ENCODE data around the gene UIMC1. TPM values are rescaled to one million over a fixed set of nuclear protein-coding genes. Genes with fewer than 3 reads are reported as not detected.
A peak's percentile ranks its signal among the peaks of the same experiment; 100 is the strongest.
"Not testable (repeated sequence)": the region's sequence is repeated elsewhere in the genome, so short reads cannot be mapped to it uniquely, and the experiment has no call there.

The UIMC1 gene
- 65.2 and 68.5 TPM in 2 replicates for total RNA-seq

- H3K4me3 Mint-ChIP-seq: peak within 1 kb of the TSS; percentile 96
- H3K9me3 Mint-ChIP-seq: no peaks in the 10 kb centered on the region
- DNase-seq: peak; percentile 98
- H3K27ac Mint-ChIP-seq: peak within 1 kb of the TSS; percentile 92
- H3K27me3 Mint-ChIP-seq: no peaks in the 10 kb centered on the region
- peaks cover 16% of the 10 kb centered on the region for H3K4me1 Mint-ChIP-seq
- intact Hi-C loops (cut with micrococcal nuclease): loop anchor here (1.0 to 5.0 kb wide), 4 partner anchors 16 to 469 kb away; partner anchors contain the start of genes GRK6, RNF44, TSPAN17 and ZNF346
- H3K36me3 Mint-ChIP-seq (ENCODE audit: low read depth): peaks cover 6% of the 10 kb centered on the region
Observed at GRCh38 chr5:177006265-177006972, at the start of gene UIMC1. Gene UIMC1, minus strand, starts transcription at chr5:177006779. Its CDS starts 24,164 bp downstream, at chr5:176982615.

GRCh38 chr5:177049285-177049684, 42.7 kb upstream of the UIMC1 start:
- H3K4me1 Mint-ChIP-seq: no peaks in the 10 kb centered on the region
- peaks cover 37% of the 10 kb centered on the region for H3K36me3 Mint-ChIP-seq (ENCODE audit: low read depth)
- no peak for DNase-seq
- H3K27me3 Mint-ChIP-seq: no peaks in the 10 kb centered on the region
- intact Hi-C loops (cut with micrococcal nuclease): no loop called here
- no peak overlapping the region for H3K4me3 Mint-ChIP-seq
- no peaks in the 10 kb centered on the region for H3K9me3 Mint-ChIP-seq
- no peak overlapping the region for H3K27ac Mint-ChIP-seq

- intact Hi-C loops (cut with micrococcal nuclease); H3K9me3 Mint-ChIP-seq; H3K4me3 Mint-ChIP-seq; DNase-seq; H3K27ac Mint-ChIP-seq; H3K27me3 Mint-ChIP-seq; H3K4me1 Mint-ChIP-seq: not testable (repeated sequence)
- H3K36me3 Mint-ChIP-seq (ENCODE audit: low read depth): peaks cover 41% of the 10 kb centered on the region
Observed at GRCh38 chr5:177048531-177048930, 42.0 kb upstream of the UIMC1 start.

- no peak for DNase-seq
- Mint-ChIP-seq H3K9me3 (no peaks in the 10 kb centered on the region), H3K4me3 (no peak overlapping the region), H3K4me1 (no peaks in the 10 kb centered on the region), H3K27me3 (no peaks in the 10 kb centered on the region), H3K36me3 (ENCODE audit: low read depth) (peaks cover 43% of the 10 kb centered on the region), H3K27ac (no peak overlapping the region)
- intact Hi-C loops (cut with micrococcal nuclease): no loop called here
Observed at GRCh38 chr5:177045631-177046030, 39.1 kb upstream of the UIMC1 start.

GRCh38 chr5:177044641-177045040, 38.1 kb upstream of the UIMC1 start:
- DNase-seq: no peak
- Mint-ChIP-seq H3K27me3 (no peaks in the 10 kb centered on the region), H3K4me3 (no peak overlapping the region), H3K36me3 (ENCODE audit: low read depth) (peaks cover 41% of the 10 kb centered on the region), H3K9me3 (no peaks in the 10 kb centered on the region), H3K4me1 (no peaks in the 10 kb centered on the region), H3K27ac (no peak overlapping the region)
- intact Hi-C loops (cut with micrococcal nuclease): no loop called here

GRCh38 chr5:177043958-177044357, 37.4 kb upstream of the UIMC1 start:
- no peaks in the 10 kb centered on the region for H3K4me1 Mint-ChIP-seq
- no peak overlapping the region for H3K27ac Mint-ChIP-seq
- H3K27me3 Mint-ChIP-seq: no peaks in the 10 kb centered on the region

GRCh38 chr5:177043114-177043513, 36.5 kb upstream of the UIMC1 start:
- peaks cover 37% of the 10 kb centered on the region for H3K36me3 Mint-ChIP-seq (ENCODE audit: low read depth)

More at GRCh38 chr5:177043958-177044357, 37.4 kb upstream of the UIMC1 start:
- intact Hi-C loops (cut with micrococcal nuclease): no loop called here
- Mint-ChIP-seq H3K9me3 (no peaks in the 10 kb centered on the region), H3K4me3 (no peak overlapping the region), H3K36me3 (ENCODE audit: low read depth) (peaks cover 40% of the 10 kb centered on the region)
- no peak for DNase-seq

GRCh38 chr5:177041936-177042335, 35.4 kb upstream of the UIMC1 start:
- Mint-ChIP-seq H3K4me3 (no peak overlapping the region), H3K4me1 (no peaks in the 10 kb centered on the region), H3K36me3 (ENCODE audit: low read depth) (peaks cover 31% of the 10 kb centered on the region), H3K27ac (no peak overlapping the region), H3K9me3 (no peaks in the 10 kb centered on the region), H3K27me3 (no peaks in the 10 kb centered on the region)
- intact Hi-C loops (cut with micrococcal nuclease): no loop called here
- no peak for DNase-seq

More at GRCh38 chr5:177043114-177043513, 36.5 kb upstream of the UIMC1 start:
- no peak overlapping the region for H3K4me3 Mint-ChIP-seq
- no peaks in the 10 kb centered on the region for H3K27me3 Mint-ChIP-seq
- H3K9me3 Mint-ChIP-seq: no peaks in the 10 kb centered on the region
- DNase-seq: no peak
- intact Hi-C loops (cut with micrococcal nuclease): no loop called here
- no peak overlapping the region for H3K27ac Mint-ChIP-seq
- no peaks in the 10 kb centered on the region for H3K4me1 Mint-ChIP-seq

GRCh38 chr5:177040814-177041420, 34.3 kb upstream of the UIMC1 start:
- no peak overlapping the region for H3K4me3 Mint-ChIP-seq
- no peaks in the 10 kb centered on the region for H3K27me3 Mint-ChIP-seq
- H3K4me1 Mint-ChIP-seq: peaks cover 5% of the 10 kb centered on the region
- no peak overlapping the region for H3K27ac Mint-ChIP-seq
- no peaks in the 10 kb centered on the region for H3K9me3 Mint-ChIP-seq
- peaks cover 35% of the 10 kb centered on the region for H3K36me3 Mint-ChIP-seq (ENCODE audit: low read depth)
- DNase-seq: no peak
- intact Hi-C loops (cut with micrococcal nuclease): no loop called here

GRCh38 chr5:177036921-177037320, 30.3 kb upstream of the UIMC1 start:
- intact Hi-C loops (cut with micrococcal nuclease): no loop called here
- Mint-ChIP-seq H3K4me3 (no peak overlapping the region), H3K4me1 (peaks cover 7% of the 10 kb centered on the region), H3K27me3 (no peaks in the 10 kb centered on the region), H3K36me3 (ENCODE audit: low read depth) (peaks cover 26% of the 10 kb centered on the region), H3K27ac (no peak overlapping the region), H3K9me3 (no peaks in the 10 kb centered on the region)
- no peak for DNase-seq

GRCh38 chr5:177036443-177036842, 29.9 kb upstream of the UIMC1 start:
- Mint-ChIP-seq H3K9me3 (no peaks in the 10 kb centered on the region), H3K27me3 (no peaks in the 10 kb centered on the region), H3K4me1 (peaks cover 7% of the 10 kb centered on the region), H3K27ac (no peak overlapping the region), H3K4me3 (no peak overlapping the region), H3K36me3 (ENCODE audit: low read depth) (peaks cover 25% of the 10 kb centered on the region)
- intact Hi-C loops (cut with micrococcal nuclease): no loop called here
- no peak for DNase-seq

- H3K27ac Mint-ChIP-seq: no peak overlapping the region
- no peak overlapping the region for H3K4me3 Mint-ChIP-seq
- no peaks in the 10 kb centered on the region for H3K9me3 Mint-ChIP-seq
- peaks cover 9% of the 10 kb centered on the region for H3K4me1 Mint-ChIP-seq
- H3K27me3 Mint-ChIP-seq: no peaks in the 10 kb centered on the region
- peaks cover 24% of the 10 kb centered on the region for H3K36me3 Mint-ChIP-seq (ENCODE audit: low read depth)
- DNase-seq: no peak
- intact Hi-C loops (cut with micrococcal nuclease): no loop called here
Observed at GRCh38 chr5:177035976-177036375, 29.4 kb upstream of the UIMC1 start.

GRCh38 chr5:177029498-177029897, 22.9 kb upstream of the UIMC1 start:
- H3K4me1 Mint-ChIP-seq: peaks cover 15% of the 10 kb centered on the region
- H3K4me3 Mint-ChIP-seq: no peak overlapping the region
- no peak overlapping the region for H3K27ac Mint-ChIP-seq
- no peak for DNase-seq
- no peaks in the 10 kb centered on the region for H3K9me3 Mint-ChIP-seq
- no peaks in the 10 kb centered on the region for H3K27me3 Mint-ChIP-seq
- H3K36me3 Mint-ChIP-seq (ENCODE audit: low read depth): peaks cover 36% of the 10 kb centered on the region
- intact Hi-C loops (cut with micrococcal nuclease): no loop called here

GRCh38 chr5:177027665-177028064, 21.1 kb upstream of the UIMC1 start:
- Mint-ChIP-seq H3K4me1 (peaks cover 24% of the 10 kb centered on the region), H3K4me3 (no peak overlapping the region), H3K27me3 (no peaks in the 10 kb centered on the region), H3K27ac (no peak overlapping the region), H3K9me3 (no peaks in the 10 kb centered on the region), H3K36me3 (ENCODE audit: low read depth) (peaks cover 31% of the 10 kb centered on the region)
- intact Hi-C loops (cut with micrococcal nuclease): no loop called here
- DNase-seq: no peak

Data from activated CD4-positive, alpha-beta T cell treated with anti-CD3 and anti-CD28 coated beads, Interleukin-2, amount 10 ng/mL, durations not matched to agents 24 days and 14 days (primary cell).